ENCODE data around the gene CCL4.
A peak's percentile ranks its signal among the peaks of the same experiment; 100 is the strongest.

Gene CCL4

GRCh38 chr17:36147601-36148000, 44.0 kb downstream of the CCL4 start:
- no peak for DNase-seq

- peak; percentile 42 for DNase-seq
Measured at GRCh38 chr17:36148559-36149295, 45.1 kb downstream of the CCL4 start.

- DNase-seq: peak; percentile 30
Measured at GRCh38 chr17:36149296-36149820, 45.7 kb downstream of the CCL4 start.

GRCh38 chr17:36151891-36152638, 48.4 kb downstream of the CCL4 start:
- DNase-seq: no peak

GRCh38 chr17:36152639-36153120, 49.1 kb downstream of the CCL4 start:
- DNase-seq: peak; percentile 13

- DNase-seq: no peak
Measured at GRCh38 chr17:36153895-36154610, 50.4 kb downstream of the CCL4 start.

Measured in fibroblast of skin of abdomen (primary cell).